ENCODE results near the gene RHOA.

Gene RHOA

DNA sequence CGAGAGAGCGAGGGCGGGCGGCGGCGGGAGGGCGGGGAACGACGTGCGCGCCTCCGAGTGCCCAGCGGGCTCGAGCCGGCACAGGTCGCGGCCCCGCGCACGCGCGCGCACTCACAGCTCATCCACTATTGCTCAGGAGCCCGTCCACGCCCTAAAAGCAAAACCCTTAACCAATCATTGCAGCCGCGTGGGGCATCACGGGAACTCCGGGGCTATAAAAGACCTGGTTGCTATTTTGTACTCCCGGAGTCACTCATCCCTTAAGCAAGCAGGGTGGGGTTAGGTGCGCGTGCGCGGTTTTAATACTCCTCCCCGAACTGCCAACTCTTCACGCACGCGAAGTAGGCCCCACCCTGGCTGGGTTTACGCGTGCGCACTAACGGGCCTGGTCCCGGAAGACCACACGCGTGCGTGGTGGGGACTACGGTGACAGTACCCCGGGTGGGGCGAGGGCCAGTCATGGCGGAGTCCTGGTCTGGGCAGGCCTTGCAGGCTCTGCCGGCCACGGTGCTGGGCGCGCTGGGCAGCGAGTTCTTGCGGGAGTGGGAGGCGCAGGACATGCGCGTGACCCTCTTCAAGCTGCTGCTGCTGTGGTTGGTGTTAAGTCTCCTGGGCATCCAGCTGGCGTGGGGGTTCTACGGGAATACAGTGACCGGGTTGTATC, at the start of gene RHOA, which contains the start of gene TCTA:
TSS of gene RHOA (minus strand) at position 9 of the 664 bp plus-strand sequence. CDS start 36,387 bp downstream, outside the sequence.
TSS of gene TCTA (plus strand) at position 456 of the 664 bp plus-strand sequence. CDS start at position 460, 4 bp downstream.
- TF ChIP-seq, protein P1, sequence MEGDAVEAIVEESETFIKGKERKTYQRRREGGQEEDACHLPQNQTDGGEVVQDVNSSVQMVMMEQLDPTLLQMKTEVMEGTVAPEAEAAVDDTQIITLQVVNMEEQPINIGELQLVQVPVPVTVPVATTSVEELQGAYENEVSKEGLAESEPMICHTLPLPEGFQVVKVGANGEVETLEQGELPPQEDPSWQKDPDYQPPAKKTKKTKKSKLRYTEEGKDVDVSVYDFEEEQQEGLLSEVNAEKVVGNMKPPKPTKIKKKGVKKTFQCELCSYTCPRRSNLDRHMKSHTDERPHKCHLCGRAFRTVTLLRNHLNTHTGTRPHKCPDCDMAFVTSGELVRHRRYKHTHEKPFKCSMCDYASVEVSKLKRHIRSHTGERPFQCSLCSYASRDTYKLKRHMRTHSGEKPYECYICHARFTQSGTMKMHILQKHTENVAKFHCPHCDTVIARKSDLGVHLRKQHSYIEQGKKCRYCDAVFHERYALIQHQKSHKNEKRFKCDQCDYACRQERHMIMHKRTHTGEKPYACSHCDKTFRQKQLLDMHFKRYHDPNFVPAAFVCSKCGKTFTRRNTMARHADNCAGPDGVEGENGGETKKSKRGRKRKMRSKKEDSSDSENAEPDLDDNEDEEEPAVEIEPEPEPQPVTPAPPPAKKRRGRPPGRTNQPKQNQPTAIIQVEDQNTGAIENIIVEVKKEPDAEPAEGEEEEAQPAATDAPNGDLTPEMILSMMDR (conservative IDR thresholded peaks at IDR 0.05): no peak
- H3K27ac ChIP-seq: peak within 1 kb of the TSS; percentile 98

DNA sequence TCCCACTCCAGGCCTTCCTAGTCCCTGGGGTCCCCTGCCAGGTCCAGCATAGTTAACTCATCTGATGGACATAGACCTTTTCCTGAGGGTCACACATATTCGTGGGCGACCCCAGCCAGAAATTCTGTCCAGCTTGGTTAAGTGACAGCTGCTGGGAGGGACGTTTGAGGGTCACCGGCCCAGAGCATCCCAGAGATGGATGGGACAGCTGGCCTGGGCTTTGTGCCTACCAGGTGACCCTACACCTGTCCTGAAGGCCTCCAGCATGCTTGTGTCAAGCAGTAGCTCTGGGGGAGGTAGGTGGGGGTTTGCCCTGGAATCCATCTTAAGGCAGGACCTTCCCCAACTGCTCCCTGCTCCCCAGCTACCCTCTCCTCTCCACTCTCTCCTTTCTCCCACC, 49.2 kb upstream of the RHOA start:
- TF ChIP-seq, protein P1 (conservative IDR thresholded peaks at IDR 0.05): no peak

DNA sequence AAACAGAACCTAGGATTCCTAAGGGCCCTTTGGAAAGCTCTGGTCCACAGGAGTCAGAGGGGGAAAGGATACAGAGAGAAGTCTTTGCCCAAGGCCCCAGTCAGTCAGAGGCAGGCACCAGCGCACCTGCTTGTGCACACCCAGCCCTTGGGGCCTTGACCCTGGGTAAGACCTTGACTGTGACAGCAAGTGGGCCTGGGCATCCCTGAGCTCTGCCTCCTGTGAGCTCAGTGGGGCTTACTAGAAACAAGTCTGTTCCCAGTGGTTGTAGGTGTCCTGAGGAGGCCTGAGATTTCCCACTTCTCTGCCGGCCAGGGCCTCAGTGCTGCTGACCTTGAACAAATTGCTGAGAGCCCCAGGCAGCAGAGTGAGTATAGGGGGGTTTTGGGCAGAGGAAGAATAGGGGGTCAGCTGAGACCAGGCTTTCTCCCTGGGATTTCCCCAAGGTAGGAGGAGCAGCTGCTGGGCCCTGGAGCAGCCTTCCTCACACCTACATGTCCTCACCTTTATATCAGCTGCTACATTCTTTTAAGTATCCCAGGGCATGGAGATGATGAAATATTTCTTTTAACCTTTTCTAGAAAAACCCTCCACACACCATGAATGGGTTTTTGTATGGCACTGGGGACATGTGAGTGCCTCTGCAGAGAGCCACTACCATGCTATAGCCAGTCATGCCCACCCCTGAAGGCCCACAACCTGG, 48.6 kb upstream of the RHOA start:
- H3K27ac ChIP-seq: peak overlapping the region; percentile 86

More for the DNA sequence above, 49.2 kb upstream of the RHOA start:
- peak overlapping the region; percentile 86 for H3K27ac ChIP-seq

DNA sequence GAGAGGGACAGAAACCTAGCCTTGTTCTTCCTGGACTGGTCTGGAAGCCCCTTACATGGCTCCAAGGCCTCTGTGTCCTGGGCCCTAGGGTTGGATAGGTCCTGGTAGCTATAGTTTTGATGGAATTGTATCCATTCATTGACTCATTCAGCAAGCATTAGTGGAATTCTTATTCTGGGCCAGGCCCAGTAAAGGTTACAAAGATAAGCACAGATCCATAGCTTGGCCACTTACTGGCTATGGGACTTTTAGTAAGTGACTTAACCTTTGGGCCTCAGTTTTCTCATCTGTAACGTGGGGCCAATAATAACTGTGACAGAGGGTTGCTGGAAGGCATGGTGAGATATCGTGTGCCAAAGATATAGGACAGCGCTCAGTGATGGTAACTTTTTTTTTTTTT, 44.7 kb upstream of the RHOA start:
- TF ChIP-seq, protein P1 (conservative IDR thresholded peaks at IDR 0.05): no peak

More for the DNA sequence above, 48.6 kb upstream of the RHOA start:
- TF ChIP-seq, protein P1 (conservative IDR thresholded peaks at IDR 0.05): no peak

DNA sequence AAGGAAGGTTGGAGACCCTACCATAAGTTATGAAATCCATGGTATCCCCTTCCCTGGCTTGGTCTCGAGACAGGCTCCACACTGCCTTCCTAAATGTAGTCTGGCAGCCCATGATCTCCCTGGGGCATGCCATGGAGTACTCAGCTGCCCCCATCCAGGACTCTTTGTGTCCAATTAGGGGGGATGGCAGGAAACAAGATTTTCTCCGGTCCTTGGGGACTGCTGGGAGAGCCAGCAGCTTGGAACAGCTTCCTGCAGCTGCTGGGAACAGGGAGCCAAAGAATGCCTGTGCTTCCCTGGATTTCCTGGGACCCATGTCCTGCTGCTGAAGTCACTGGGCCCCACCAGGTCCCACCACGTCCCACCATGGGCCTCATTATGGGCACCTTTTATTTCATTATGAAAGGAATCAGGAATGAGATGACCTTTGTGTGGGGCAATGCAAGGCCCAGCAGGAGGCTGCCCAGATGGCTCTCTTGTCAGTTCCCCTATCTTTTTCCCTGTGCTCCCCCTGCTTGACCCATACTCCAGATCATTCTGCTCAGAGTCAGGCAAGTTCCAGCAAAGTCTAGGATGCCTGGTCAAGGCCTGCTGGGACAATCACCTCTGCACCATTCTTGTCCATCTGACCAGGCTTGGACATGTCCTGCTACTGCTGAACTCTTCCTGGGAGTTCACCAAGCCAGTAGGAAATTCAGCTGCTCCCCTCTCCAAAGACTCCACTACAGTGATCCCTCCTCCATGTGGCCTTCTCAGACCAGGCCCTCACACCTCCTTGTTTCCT, 43.3 kb upstream of the RHOA start:
- H3K27ac ChIP-seq: no peak overlapping the region
- TF ChIP-seq, protein P1 (conservative IDR thresholded peaks at IDR 0.05): no peak

More for the DNA sequence above, 44.7 kb upstream of the RHOA start:
- H3K27ac ChIP-seq: no peak overlapping the region

DNA sequence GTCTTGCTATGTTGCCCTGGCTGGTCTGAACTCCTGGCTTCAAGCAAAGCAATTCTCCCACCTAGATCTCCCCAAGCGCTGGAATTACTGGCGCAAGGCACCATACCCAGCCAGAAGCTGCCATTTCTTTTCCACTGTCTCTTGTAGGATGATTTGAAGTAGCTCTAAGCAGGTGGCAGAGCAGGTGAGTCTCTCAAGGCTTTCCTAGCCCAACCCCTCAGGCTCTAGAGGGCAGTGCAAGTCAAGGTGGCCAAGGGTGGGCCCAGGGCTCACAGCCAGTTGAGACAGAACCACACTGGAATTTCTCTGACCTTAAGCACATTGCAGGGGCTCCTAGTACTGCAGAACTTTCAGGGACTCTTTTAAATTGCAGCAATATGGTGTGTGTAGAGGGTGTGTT, 42.7 kb upstream of the RHOA start:
- no peak overlapping the region for H3K27ac ChIP-seq
- TF ChIP-seq, protein P1 (conservative IDR thresholded peaks at IDR 0.05): peak; percentile 61

DNA sequence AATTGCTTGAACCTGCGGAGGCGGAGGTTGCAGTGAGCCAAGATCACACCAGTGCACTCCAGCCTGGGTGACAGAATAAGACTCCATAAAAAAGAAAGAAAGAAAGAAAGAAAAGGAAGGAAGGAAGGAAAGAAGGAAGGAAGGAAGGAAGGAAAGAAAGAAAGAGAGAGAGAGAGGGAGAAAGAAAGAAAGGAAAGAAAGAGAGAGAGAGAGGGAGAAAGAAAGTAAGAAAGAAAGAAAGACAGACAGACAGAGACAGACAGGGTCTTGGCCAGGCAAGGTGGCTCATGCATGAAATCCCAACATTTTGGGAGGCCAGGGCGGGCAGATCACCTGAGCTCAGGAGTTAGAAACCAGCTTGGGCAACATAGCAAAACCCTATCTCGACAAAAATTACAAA, 41.8 kb upstream of the RHOA start:
- no peak overlapping the region for H3K27ac ChIP-seq

More for the DNA sequence above, 41.8 kb upstream of the RHOA start:
- TF ChIP-seq, protein P1 (conservative IDR thresholded peaks at IDR 0.05): no peak

Data from VCaP (cell line).